ENCODE data around the gene AAGAB.

- TF ChIP-seq CTCF (IDR thresholded peaks at IDR 0.05 in 4 of 5, conservative IDR thresholded peaks at IDR 0.05 in 1 of 5) (no peak), POLR2A (IDR thresholded peaks at IDR 0.05) (no peak)
Observed at GRCh38 chr15:67178569-67179210, 75.8 kb downstream of the AAGAB start.
